Peyer's patch (tissue), 4 donors: Measurements from ENCODE around the gene TKTL2. TPM values are rescaled to one million over a fixed set of nuclear protein-coding genes. Genes with fewer than 3 reads are reported as not detected.

ENCODE experiments used
- DNase-seq, 3 donors: peaks; one replicate each; pipeline ENCODE4 v3.0.0-alpha.2; 2017 to 2019
- H3K27ac ChIP-seq, 4 donors: fragments of 200-600 bp; sonication (generic); one replicate each; pipeline ENCODE4 v1.5.1; 2016 to 2019
- H3K27me3 ChIP-seq, 2 donors: fragments of 200-600 bp; sonication (generic); one replicate each; pipeline ENCODE4 v1.5.1; 2019
- H3K36me3 ChIP-seq, 3 donors: fragments of 200-600 bp; sonication (generic); one replicate each; pipeline ENCODE4 v1.5.1; 2016 to 2019
- H3K4me1 ChIP-seq, 4 donors: fragments of 200-600 bp; sonication (generic); one replicate each; pipeline ENCODE4 v1.5.1; 2016 to 2019
- H3K4me3 ChIP-seq, 4 donors: fragments of 200-600 bp; sonication (generic); 1 replicate in 3 of 4; 2 replicates in 1 of 4; pipeline ENCODE4 v1.5.1; 2016 to 2019; ENCODE audit warnings: mild to moderate bottlenecking in 1 of 4
- H3K9me3 ChIP-seq, 4 donors: fragments of 200-600 bp; sonication (generic); one replicate each; pipeline ENCODE4 v1.5.1; 2016 to 2019; ENCODE audit warnings: mild to moderate bottlenecking in 1 of 4
- POLR2A ChIP-seq, 2 donors: fragments of 450-650 bp; IDR thresholded peaks; one replicate each; pipeline ENCODE4 v1.5.1; 2017; ENCODE audit warnings: antibody characterized with exemption in 2 of 2, mild to moderate bottlenecking in 2 of 2, moderate library complexity in 2 of 2
- total RNA-seq, 4 donors: library from RNA; depleted of rRNA; stranded (reverse); fragments of >200 nt; gene quantifications; one replicate each; pipeline ENCODE4 v1.1.0, GENCODE V29; 2016
- TF ChIP-seq, protein P1 (sequence below), 6 experiments: fragments of 450-650 bp in 4 of 6; fragments of 200-600 bp in 2 of 6; sonication (generic) in 1 of 6; IDR thresholded peaks; one replicate each; pipeline ENCODE4 v1.5.1; 2017 to 2019; ENCODE audit warnings: antibody characterized with exemption in 6 of 6, mild to moderate bottlenecking in 3 of 6, moderate library complexity in 1 of 6

Gene TKTL2
- total RNA-seq, 4 donors from 2014 or later = not detected

DNA sequence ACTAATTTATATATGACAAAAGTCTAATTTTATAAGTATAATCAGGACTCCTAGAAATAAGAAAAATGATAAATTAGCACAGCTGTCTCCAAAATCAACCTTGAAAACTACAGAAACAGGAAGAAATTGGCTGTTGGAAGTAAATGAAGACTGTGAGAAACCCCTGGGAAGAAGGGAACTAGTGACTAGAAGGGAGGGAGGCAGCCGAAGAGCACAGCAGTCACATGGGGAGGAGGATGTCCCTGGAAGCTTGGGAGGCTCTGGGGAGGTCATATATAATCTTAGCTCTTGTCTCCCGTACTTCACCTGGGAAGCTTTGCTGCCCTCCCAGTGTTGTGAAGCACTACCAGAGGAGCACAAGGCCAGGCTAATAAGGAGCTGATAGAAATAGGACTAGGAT is 12.0 kb upstream of the TKTL2 start:
- no peak for TF ChIP-seq POLR2A (IDR thresholded peaks at IDR 0.05)
- TF ChIP-seq, protein P1, sequence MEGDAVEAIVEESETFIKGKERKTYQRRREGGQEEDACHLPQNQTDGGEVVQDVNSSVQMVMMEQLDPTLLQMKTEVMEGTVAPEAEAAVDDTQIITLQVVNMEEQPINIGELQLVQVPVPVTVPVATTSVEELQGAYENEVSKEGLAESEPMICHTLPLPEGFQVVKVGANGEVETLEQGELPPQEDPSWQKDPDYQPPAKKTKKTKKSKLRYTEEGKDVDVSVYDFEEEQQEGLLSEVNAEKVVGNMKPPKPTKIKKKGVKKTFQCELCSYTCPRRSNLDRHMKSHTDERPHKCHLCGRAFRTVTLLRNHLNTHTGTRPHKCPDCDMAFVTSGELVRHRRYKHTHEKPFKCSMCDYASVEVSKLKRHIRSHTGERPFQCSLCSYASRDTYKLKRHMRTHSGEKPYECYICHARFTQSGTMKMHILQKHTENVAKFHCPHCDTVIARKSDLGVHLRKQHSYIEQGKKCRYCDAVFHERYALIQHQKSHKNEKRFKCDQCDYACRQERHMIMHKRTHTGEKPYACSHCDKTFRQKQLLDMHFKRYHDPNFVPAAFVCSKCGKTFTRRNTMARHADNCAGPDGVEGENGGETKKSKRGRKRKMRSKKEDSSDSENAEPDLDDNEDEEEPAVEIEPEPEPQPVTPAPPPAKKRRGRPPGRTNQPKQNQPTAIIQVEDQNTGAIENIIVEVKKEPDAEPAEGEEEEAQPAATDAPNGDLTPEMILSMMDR (IDR thresholded peaks at IDR 0.05) = no peak
- no peaks in the 10 kb centered on the region for H3K4me1 ChIP-seq
- no peak for DNase-seq

DNA sequence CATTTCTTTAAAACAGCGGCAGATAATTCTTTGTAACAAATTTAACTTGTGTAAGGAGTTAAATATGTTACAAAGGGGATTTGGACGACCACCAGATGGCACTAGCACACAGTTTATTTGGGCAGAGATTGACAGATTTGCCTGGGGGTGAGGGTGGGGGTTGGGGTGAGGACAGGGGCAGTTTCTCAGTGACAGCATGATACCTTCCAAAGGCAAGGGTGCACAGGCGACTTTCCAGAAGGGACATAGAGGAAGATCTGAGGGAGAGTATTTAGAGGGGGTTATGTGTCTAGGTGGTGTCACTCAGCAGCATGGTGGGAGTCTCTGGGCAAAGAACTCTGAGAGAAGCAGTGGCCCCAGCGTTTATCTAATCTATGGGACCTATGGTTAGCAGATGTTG is 11.4 kb upstream of the TKTL2 start:
- TF ChIP-seq POLR2A (IDR thresholded peaks at IDR 0.05) = no peak
- TF ChIP-seq, protein P1 (IDR thresholded peaks at IDR 0.05) = peak in 5 of 6 experiments; percentile 33 to 76 (median 46)
- Histone ChIP-seq H3K27me3 (no peaks in the 10 kb centered on the region), H3K27ac (no peak overlapping the region), H3K4me3 (no peak overlapping the region), H3K4me1 (no peaks in the 10 kb centered on the region), H3K36me3 (no peaks in the 10 kb centered on the region), H3K9me3 (no peaks in the 10 kb centered on the region)
- DNase-seq = peak in 2 of 3 donors; percentile 67 to 72

More for the DNA sequence above, 12.0 kb upstream of the TKTL2 start:
- no peaks in the 10 kb centered on the region for H3K27me3 ChIP-seq
- no peaks in the 10 kb centered on the region for H3K36me3 ChIP-seq
- no peak overlapping the region for H3K27ac ChIP-seq
- no peak overlapping the region for H3K4me3 ChIP-seq
- no peaks in the 10 kb centered on the region for H3K9me3 ChIP-seq

DNA sequence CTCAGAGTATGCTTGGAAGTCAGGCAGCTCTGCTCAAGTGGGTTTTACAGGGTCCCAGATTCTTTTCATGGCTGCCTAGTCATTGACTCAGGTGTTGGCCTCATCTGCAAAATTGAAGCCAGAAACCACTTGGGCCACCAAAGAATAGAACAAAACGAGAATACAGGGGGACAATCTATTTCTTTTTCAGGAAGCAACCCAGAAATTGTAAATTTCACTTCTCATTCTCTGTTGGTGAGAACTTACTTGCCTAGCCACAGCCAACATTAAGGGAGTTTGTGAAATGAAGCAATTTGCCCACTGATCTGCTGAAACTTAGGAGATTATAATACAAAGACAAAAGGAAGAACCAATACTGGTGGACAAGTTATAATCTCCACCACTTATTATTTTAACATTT is 8.6 kb upstream of the TKTL2 start:
- Histone ChIP-seq H3K9me3 (no peaks in the 10 kb centered on the region), H3K4me3 (no peak overlapping the region), H3K27ac (peak overlapping the region in 1 of 4 donors; percentile 42), H3K27me3 (no peaks in the 10 kb centered on the region), H3K36me3 (no peaks in the 10 kb centered on the region), H3K4me1 (no peaks in the 10 kb centered on the region)
- TF ChIP-seq, protein P1 (IDR thresholded peaks at IDR 0.05) = no peak
- TF ChIP-seq POLR2A (IDR thresholded peaks at IDR 0.05) = no peak
- no peak for DNase-seq

DNA sequence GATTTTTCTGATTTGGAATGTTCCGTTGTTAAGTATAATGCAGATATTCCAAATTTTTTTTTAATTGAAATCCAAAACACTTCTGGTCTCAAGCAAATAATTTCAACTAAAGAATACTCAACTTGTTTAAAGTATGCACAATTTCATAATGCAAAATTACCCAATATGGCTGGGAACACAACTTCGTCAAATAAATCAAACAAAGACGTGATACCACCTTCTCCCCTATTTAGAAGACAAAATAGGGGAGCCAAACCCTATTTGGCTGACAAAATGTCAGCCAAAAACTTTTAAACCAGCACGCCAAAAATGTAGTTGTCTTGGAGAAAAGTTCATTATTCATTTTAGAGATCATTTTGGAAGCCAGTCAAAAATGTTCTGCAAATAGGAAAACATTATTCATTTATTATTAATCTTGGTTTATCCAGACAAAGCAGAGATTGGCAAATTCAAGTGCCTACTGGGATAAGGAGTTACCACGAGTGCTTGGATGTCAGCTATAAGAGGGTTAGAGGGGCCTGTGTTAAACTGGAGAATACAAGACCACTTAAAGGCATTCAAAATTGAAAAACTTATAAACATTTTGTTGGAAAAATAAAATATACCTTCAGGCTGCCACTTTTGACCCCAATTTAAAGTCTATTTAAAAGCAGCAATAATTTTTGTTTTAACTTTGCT is 3.3 kb upstream of the TKTL2 start:
- Histone ChIP-seq H3K9me3 (no peaks in the 10 kb centered on the region), H3K4me3 (no peak overlapping the region), H3K4me1 (no peaks in the 10 kb centered on the region), H3K27ac (no peak overlapping the region), H3K36me3 (no peaks in the 10 kb centered on the region), H3K27me3 (no peaks in the 10 kb centered on the region)
- TF ChIP-seq POLR2A (IDR thresholded peaks at IDR 0.05) = no peak
- TF ChIP-seq, protein P1 (IDR thresholded peaks at IDR 0.05) = no peak
- DNase-seq = no peak

DNA sequence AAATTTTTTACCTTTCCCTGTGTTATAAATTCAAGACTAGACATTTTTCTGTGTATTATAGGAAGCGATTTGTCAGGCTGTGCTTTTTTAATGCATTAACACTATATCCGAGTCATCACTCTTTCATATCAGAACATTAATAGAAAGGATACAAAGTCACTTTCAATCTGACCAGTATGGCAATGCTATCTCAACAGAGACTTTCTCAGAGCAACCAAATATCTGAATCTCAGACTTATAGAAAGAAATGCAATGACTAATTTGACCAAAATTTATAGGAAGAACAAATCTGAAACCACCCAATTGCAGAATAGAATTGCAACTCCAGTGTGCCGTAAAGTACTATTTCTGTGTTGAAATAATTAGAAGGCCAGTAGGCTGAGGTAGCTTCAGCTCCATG is 473 bp upstream of the TKTL2 start:
- H3K9me3 ChIP-seq = no peaks in the 10 kb centered on the region

More for the DNA sequence above, 473 bp upstream of the TKTL2 start:
- H3K27me3 ChIP-seq = no peaks in the 10 kb centered on the region
- H3K4me1 ChIP-seq = no peaks in the 10 kb centered on the region
- H3K4me3 ChIP-seq = no peak overlapping the region
- TF ChIP-seq, protein P1 (IDR thresholded peaks at IDR 0.05) = no peak
- no peak for TF ChIP-seq POLR2A (IDR thresholded peaks at IDR 0.05)
- H3K36me3 ChIP-seq = no peaks in the 10 kb centered on the region
- no peak overlapping the region for H3K27ac ChIP-seq
- no peak for DNase-seq
